ENCODE measurements around the gene SLC6A12. TPM values are rescaled to one million over a fixed set of nuclear protein-coding genes. Genes with fewer than 3 reads are reported as not detected.

SLC6A12 gene
- total RNA-seq, 1 donor from 2014 or later, result 3.0 TPM

- H3K4me3 Mint-ChIP-seq, result no peak overlapping the region
- no peak for TF ChIP-seq CTCF (conservative IDR thresholded peaks at IDR 0.05)
- DNase-seq (ENCODE audit: extremely low spot score, unreplicated experiment), result no peak
- H3K27me3 Mint-ChIP-seq, result peaks cover 30% of the 10 kb centered on the region
- H3K9me3 Mint-ChIP-seq, result no peaks in the 10 kb centered on the region
- peaks cover 7% of the 10 kb centered on the region for H3K4me1 Mint-ChIP-seq (ENCODE audit: unreplicated experiment)
- no peak overlapping the region for H3K27ac Mint-ChIP-seq
- H3K36me3 Mint-ChIP-seq, result peaks cover 7% of the 10 kb centered on the region
These were observed 38.7 kb upstream of the SLC6A12 start for GRCh38 chr12:252636-253035.

GRCh38 chr12:247271-247670 is 33.3 kb upstream of the SLC6A12 start:
- no peaks in the 10 kb centered on the region for H3K4me1 Mint-ChIP-seq (ENCODE audit: unreplicated experiment)
- H3K9me3 Mint-ChIP-seq, result no peaks in the 10 kb centered on the region
- peaks cover 7% of the 10 kb centered on the region for H3K36me3 Mint-ChIP-seq
- no peak for DNase-seq (ENCODE audit: extremely low spot score, unreplicated experiment)
- peaks cover 20% of the 10 kb centered on the region for H3K27me3 Mint-ChIP-seq
- no peak overlapping the region for H3K27ac Mint-ChIP-seq
- H3K4me3 Mint-ChIP-seq, result no peak overlapping the region
- TF ChIP-seq CTCF (conservative IDR thresholded peaks at IDR 0.05), result no peak

GRCh38 chr12:243381-243780 is 29.4 kb upstream of the SLC6A12 start:
- no peak overlapping the region for H3K4me3 Mint-ChIP-seq
- peak; percentile 29 for DNase-seq (ENCODE audit: extremely low spot score, unreplicated experiment)
- no peaks in the 10 kb centered on the region for H3K9me3 Mint-ChIP-seq
- H3K4me1 Mint-ChIP-seq (ENCODE audit: unreplicated experiment), result no peaks in the 10 kb centered on the region
- H3K27ac Mint-ChIP-seq, result no peak overlapping the region
- TF ChIP-seq CTCF (conservative IDR thresholded peaks at IDR 0.05), result no peak
- H3K36me3 Mint-ChIP-seq, result peaks cover 16% of the 10 kb centered on the region
- peaks cover 25% of the 10 kb centered on the region for H3K27me3 Mint-ChIP-seq

GRCh38 chr12:242496-242895 is 28.5 kb upstream of the SLC6A12 start:
- Mint-ChIP-seq H3K27me3 (peaks cover 25% of the 10 kb centered on the region), H3K36me3 (peaks cover 16% of the 10 kb centered on the region), H3K27ac (no peak overlapping the region), H3K4me3 (no peak overlapping the region), H3K9me3 (no peaks in the 10 kb centered on the region), H3K4me1 (ENCODE audit: unreplicated experiment) (no peaks in the 10 kb centered on the region)
- TF ChIP-seq CTCF (conservative IDR thresholded peaks at IDR 0.05), result no peak
- DNase-seq (ENCODE audit: extremely low spot score, unreplicated experiment), result peak; percentile 49

- H3K4me1 Mint-ChIP-seq (ENCODE audit: unreplicated experiment), result no peaks in the 10 kb centered on the region
- H3K27me3 Mint-ChIP-seq, result peaks cover 27% of the 10 kb centered on the region
- DNase-seq (ENCODE audit: extremely low spot score, unreplicated experiment), result peak; percentile 29
- H3K4me3 Mint-ChIP-seq, result no peak overlapping the region
- peaks cover 5% of the 10 kb centered on the region for H3K9me3 Mint-ChIP-seq
- peaks cover 19% of the 10 kb centered on the region for H3K36me3 Mint-ChIP-seq
- no peak for TF ChIP-seq CTCF (conservative IDR thresholded peaks at IDR 0.05)
- no peak overlapping the region for H3K27ac Mint-ChIP-seq
These were observed 27.3 kb upstream of the SLC6A12 start for GRCh38 chr12:241266-241665.

GRCh38 chr12:240566-240965 is 26.6 kb upstream of the SLC6A12 start:
- H3K4me3 Mint-ChIP-seq, result no peak overlapping the region
- no peak for TF ChIP-seq CTCF (conservative IDR thresholded peaks at IDR 0.05)
- H3K27me3 Mint-ChIP-seq, result peaks cover 30% of the 10 kb centered on the region
- no peaks in the 10 kb centered on the region for H3K4me1 Mint-ChIP-seq (ENCODE audit: unreplicated experiment)
- peaks cover 11% of the 10 kb centered on the region for H3K9me3 Mint-ChIP-seq
- DNase-seq (ENCODE audit: extremely low spot score, unreplicated experiment), result peak; percentile 52
- H3K27ac Mint-ChIP-seq, result no peak overlapping the region
- peaks cover 24% of the 10 kb centered on the region for H3K36me3 Mint-ChIP-seq
